ENCODE results near the gene IRF2BP1.

The IRF2BP1 gene

GRCh38 chr19:45872095-45872919 is 13.6 kb downstream of the IRF2BP1 start:
- TF ChIP-seq TSHZ2 (CRISPR knock-in tag; IDR thresholded peaks at IDR 0.05), result no peak
- TF ChIP-seq CSDC2 (CRISPR knock-in tag; IDR thresholded peaks at IDR 0.05), result no peak
- no peak for TF ChIP-seq OSR1 (CRISPR knock-in tag; IDR thresholded peaks at IDR 0.05)
- no peak for TF ChIP-seq ZNF565 (CRISPR knock-in tag; conservative IDR thresholded peaks at IDR 0.05; ENCODE audit: low read depth)
- TF ChIP-seq BACH2 (CRISPR knock-in tag; IDR thresholded peaks at IDR 0.05; ENCODE audit: borderline replicate concordance), result no peak
- no peak for TF ChIP-seq RARB (CRISPR knock-in tag; IDR thresholded peaks at IDR 0.05)
- TF ChIP-seq TCF4 (CRISPR knock-in tag; IDR thresholded peaks at IDR 0.05; ENCODE audit: borderline replicate concordance), result no peak
- no peak for TF ChIP-seq ZFP30 (CRISPR knock-in tag; IDR thresholded peaks at IDR 0.05)
- no peak for TF ChIP-seq TOX (CRISPR knock-in tag; IDR thresholded peaks at IDR 0.05; ENCODE audit: borderline replicate concordance)
- no peak for TF ChIP-seq GLIS3 (CRISPR knock-in tag; IDR thresholded peaks at IDR 0.05)
- TF ChIP-seq PPARA (CRISPR knock-in tag; IDR thresholded peaks at IDR 0.05; ENCODE audit: borderline replicate concordance), result no peak
- no peak for TF ChIP-seq ARNTL (CRISPR knock-in tag; IDR thresholded peaks at IDR 0.05; ENCODE audit: borderline replicate concordance, low read depth)
- TF ChIP-seq ZNF70 (CRISPR knock-in tag; IDR thresholded peaks at IDR 0.05), result no peak
- no peak for TF ChIP-seq ZFP3 (CRISPR knock-in tag; IDR thresholded peaks at IDR 0.05)
- TF ChIP-seq POU6F1 (CRISPR knock-in tag; IDR thresholded peaks at IDR 0.05; ENCODE audit: borderline replicate concordance, low read depth), result no peak
- no peak for TF ChIP-seq ESRRG (CRISPR knock-in tag; IDR thresholded peaks at IDR 0.05)

GRCh38 chr19:45870798-45871197 is 15.1 kb downstream of the IRF2BP1 start:
- ATAC-seq, result no peak

More at GRCh38 chr19:45872095-45872919, 13.6 kb downstream of the IRF2BP1 start:
- ATAC-seq, result no peak

More at GRCh38 chr19:45870798-45871197, 15.1 kb downstream of the IRF2BP1 start:
- no peak for TF ChIP-seq SNAI2 (CRISPR knock-in tag; IDR thresholded peaks at IDR 0.05)
- no peak for TF ChIP-seq GLIS3 (CRISPR knock-in tag; IDR thresholded peaks at IDR 0.05)
- no peak for TF ChIP-seq RARB (CRISPR knock-in tag; IDR thresholded peaks at IDR 0.05)
- TF ChIP-seq TOX (CRISPR knock-in tag; IDR thresholded peaks at IDR 0.05; ENCODE audit: borderline replicate concordance), result no peak
- TF ChIP-seq CSRNP3 (CRISPR knock-in tag; IDR thresholded peaks at IDR 0.05), result no peak
- no peak for TF ChIP-seq ZC3H10 (CRISPR knock-in tag; IDR thresholded peaks at IDR 0.05)
- no peak for TF ChIP-seq OSR1 (CRISPR knock-in tag; IDR thresholded peaks at IDR 0.05)
- no peak for TF ChIP-seq TSHZ2 (CRISPR knock-in tag; IDR thresholded peaks at IDR 0.05)
- no peak for TF ChIP-seq ZNF70 (CRISPR knock-in tag; IDR thresholded peaks at IDR 0.05)
- TF ChIP-seq ZNF565 (CRISPR knock-in tag; conservative IDR thresholded peaks at IDR 0.05; ENCODE audit: low read depth), result no peak
- TF ChIP-seq POU6F1 (CRISPR knock-in tag; IDR thresholded peaks at IDR 0.05; ENCODE audit: borderline replicate concordance, low read depth), result no peak
- TF ChIP-seq CSDC2 (CRISPR knock-in tag; IDR thresholded peaks at IDR 0.05), result no peak
- TF ChIP-seq CREB5 (CRISPR knock-in tag; IDR thresholded peaks at IDR 0.05; ENCODE audit: low read depth), result no peak
- TF ChIP-seq ARNTL (CRISPR knock-in tag; IDR thresholded peaks at IDR 0.05; ENCODE audit: borderline replicate concordance, low read depth), result no peak
- TF ChIP-seq PATZ1 (CRISPR knock-in tag; IDR thresholded peaks at IDR 0.05; ENCODE audit: borderline replicate concordance), result no peak
- no peak for TF ChIP-seq ZFP30 (CRISPR knock-in tag; IDR thresholded peaks at IDR 0.05)
- no peak for TF ChIP-seq ESRRG (CRISPR knock-in tag; IDR thresholded peaks at IDR 0.05)
- no peak for TF ChIP-seq BACH2 (CRISPR knock-in tag; IDR thresholded peaks at IDR 0.05; ENCODE audit: borderline replicate concordance)
- TF ChIP-seq ZFP3 (CRISPR knock-in tag; IDR thresholded peaks at IDR 0.05), result no peak

Data from SK-N-SH treated with all-trans-retinoic acid at 6 μM for 48 hours (cell line).